Cardiac septum (tissue), 1 donor: Measurements from ENCODE around the gene HOXD12. TPM values are rescaled to one million over a fixed set of nuclear protein-coding genes. Genes with fewer than 3 reads are reported as not detected.

Experiments used
- microRNA-seq: library from miRNA; unstranded; fragments of <30 nt; microRNA quantifications from one replicate; pipeline ENCODE4 v1.2.0, GENCODE V29; 2020
- total RNA-seq: library from RNA; stranded (reverse); fragmentation: NEBNext Ultra II Directional; extraction: Animal tissue kit (Norgen Biotek cat#: 25700); gene quantifications from one replicate; pipeline ENCODE4 v1.2.1, GENCODE V29; 2021
- donor health status: DM: no; HTN: no; CAD: no.

The HOXD12 gene
- total RNA-seq, 1 donor from 2014 or later, result not detected

Small RNAs within 50 kb of the gene (microRNA-seq; reads per million reads assigned to microRNA genes)
- gene MIR10B, result 3,657 reads per million, percentile 90 among the genes with 10 or more reads in this experiment

Other genes starting within 250 kb of the HOXD12 start
- gene LNPK, start 97.5 kb upstream of the HOXD12 start, total RNA-seq, result 44.0 TPM
- gene EVX2, start 15.8 kb upstream of the HOXD12 start, total RNA-seq, result not detected
- not detected for gene HOXD13, start 7.1 kb upstream of the HOXD12 start, total RNA-seq
- gene HOXD11, start 7.5 kb downstream of the HOXD12 start, total RNA-seq, result not detected
- gene HOXD10, start 17.0 kb downstream of the HOXD12 start, total RNA-seq, result 0.16 TPM
- gene HOXD9, start 22.9 kb downstream of the HOXD12 start, total RNA-seq, result not detected
- 1.1 TPM for gene HOXD8, start 29.9 kb downstream of the HOXD12 start, total RNA-seq
- gene HOXD4, start 51.8 kb downstream of the HOXD12 start, total RNA-seq, result 0.70 TPM
- 1.0 TPM for gene HOXD3, start 57.5 kb downstream of the HOXD12 start, total RNA-seq
- 0.59 TPM for gene HOXD1, start 88.9 kb downstream of the HOXD12 start, total RNA-seq
- gene MTX2, start 169.6 kb downstream of the HOXD12 start, total RNA-seq, result 44.1 TPM